ENCODE data around the gene KIAA1217.

- TF ChIP-seq ZNF488 (tag by site-specific recombination; IDR thresholded peaks at IDR 0.05) (no peak), CTCF (tag by site-specific recombination; IDR thresholded peaks at IDR 0.05) (no peak), REST (tag by site-specific recombination; IDR thresholded peaks at IDR 0.05) (no peak), ZBTB21 (tag by site-specific recombination; IDR thresholded peaks at IDR 0.05) (no peak), ZNF621 (tag by site-specific recombination; IDR thresholded peaks at IDR 0.05) (no peak), ZNF777 (tag by site-specific recombination; IDR thresholded peaks at IDR 0.05; ENCODE audit: borderline replicate concordance) (no peak), TCF7L2 (IDR thresholded peaks at IDR 0.05; ENCODE audit: borderline replicate concordance, low read depth, low read length) (no peak), MYNN (tag by site-specific recombination; IDR thresholded peaks at IDR 0.05; ENCODE audit: borderline replicate concordance) (no peak), ZNF561 (tag by site-specific recombination; IDR thresholded peaks at IDR 0.05; ENCODE audit: borderline replicate concordance) (no peak), ZNF704 (tag by site-specific recombination; IDR thresholded peaks at IDR 0.05) (no peak), ZNF843 (tag by site-specific recombination; IDR thresholded peaks at IDR 0.05) (no peak), ELK4 (IDR thresholded peaks at IDR 0.05; ENCODE audit: borderline replicate concordance, low read depth, low read length) (no peak), PRDM10 (tag by site-specific recombination; IDR thresholded peaks at IDR 0.05) (no peak)
These were observed 28.0 kb upstream of the KIAA1217 start for GRCh38 chr10:24180891-24181290.
